GM12878 (cell line): ENCODE data around the gene DCAF12L1.

ENCODE experiments used
- DPF2 ChIP-seq: fragments of 450-650 bp; IDR thresholded peaks from 2 replicates; pipeline ENCODE4 v1.6.1; 2017; ENCODE audit warnings: mild to moderate bottlenecking
- NBN ChIP-seq: fragments of 450-650 bp; IDR thresholded peaks from 2 replicates; pipeline ENCODE4 v1.6.1; 2016
- POLR2AphosphoS5 ChIP-seq: IDR thresholded peaks from 2 replicates; pipeline ENCODE4 v1.6.1; 2011; ENCODE audit warnings: mild to moderate bottlenecking, low read length, inconsistent platforms
- SPI1 ChIP-seq: IDR thresholded peaks from 2 replicates; pipeline ENCODE4 v1.6.1; 2011; ENCODE audit warnings: low read depth, mild to moderate bottlenecking, low read length, moderate library complexity, borderline replicate concordance; ENCODE audit not compliant: insufficient read depth
- TF ChIP-seq, protein P1 (sequence below), 3 experiments: IDR thresholded peaks in 2 of 3; conservative IDR thresholded peaks in 1 of 3; 2 replicates each; pipeline ENCODE4 v1.5.1; 2011; ENCODE audit warnings: low read depth in 3 of 3, low read length in 3 of 3, mild to moderate bottlenecking in 3 of 3, control low read depth in 2 of 3, moderate library complexity in 2 of 3, inconsistent platforms in 1 of 3, mixed read lengths in 1 of 3; ENCODE audit not compliant: control insufficient read depth in 2 of 3, insufficient read depth in 1 of 3; ENCODE audit errors: extremely low read depth in 1 of 3

DNA sequence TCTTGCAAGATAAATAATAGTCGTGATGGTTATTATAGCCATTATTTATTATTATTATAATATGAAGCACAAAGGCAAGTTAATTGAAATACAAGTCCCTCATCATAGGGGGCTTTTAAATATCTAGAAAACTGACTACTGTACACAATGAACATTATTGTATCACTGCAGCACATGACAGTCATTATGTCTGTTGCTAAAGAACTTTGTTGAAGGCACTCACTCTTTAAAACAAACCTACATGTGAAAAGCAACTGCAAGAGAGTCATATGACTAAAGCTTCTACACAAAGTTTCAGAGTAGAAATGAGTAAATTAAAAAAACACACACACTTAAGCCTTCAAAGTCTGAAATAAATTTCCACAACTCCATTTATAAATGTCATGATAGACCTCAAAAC is 23.3 kb upstream of the DCAF12L1 start:
- TF ChIP-seq SPI1 = no peak
- no peak for TF ChIP-seq POLR2AphosphoS5
- TF ChIP-seq NBN = no peak
- TF ChIP-seq, protein P1, sequence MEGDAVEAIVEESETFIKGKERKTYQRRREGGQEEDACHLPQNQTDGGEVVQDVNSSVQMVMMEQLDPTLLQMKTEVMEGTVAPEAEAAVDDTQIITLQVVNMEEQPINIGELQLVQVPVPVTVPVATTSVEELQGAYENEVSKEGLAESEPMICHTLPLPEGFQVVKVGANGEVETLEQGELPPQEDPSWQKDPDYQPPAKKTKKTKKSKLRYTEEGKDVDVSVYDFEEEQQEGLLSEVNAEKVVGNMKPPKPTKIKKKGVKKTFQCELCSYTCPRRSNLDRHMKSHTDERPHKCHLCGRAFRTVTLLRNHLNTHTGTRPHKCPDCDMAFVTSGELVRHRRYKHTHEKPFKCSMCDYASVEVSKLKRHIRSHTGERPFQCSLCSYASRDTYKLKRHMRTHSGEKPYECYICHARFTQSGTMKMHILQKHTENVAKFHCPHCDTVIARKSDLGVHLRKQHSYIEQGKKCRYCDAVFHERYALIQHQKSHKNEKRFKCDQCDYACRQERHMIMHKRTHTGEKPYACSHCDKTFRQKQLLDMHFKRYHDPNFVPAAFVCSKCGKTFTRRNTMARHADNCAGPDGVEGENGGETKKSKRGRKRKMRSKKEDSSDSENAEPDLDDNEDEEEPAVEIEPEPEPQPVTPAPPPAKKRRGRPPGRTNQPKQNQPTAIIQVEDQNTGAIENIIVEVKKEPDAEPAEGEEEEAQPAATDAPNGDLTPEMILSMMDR (IDR thresholded peaks at IDR 0.05 in 2 of 3, conservative IDR thresholded peaks at IDR 0.05 in 1 of 3; ENCODE audit: control insufficient read depth in 2 of 3, extremely low read depth in 1 of 3, insufficient read depth in 1 of 3, low read depth in 3 of 3, low read length in 3 of 3) = no peak
- TF ChIP-seq DPF2 = no peak
